ENCODE data around the gene CTCF. TPM values are rescaled to one million over a fixed set of nuclear protein-coding genes. Genes with fewer than 3 reads are reported as not detected.

CTCF gene
- total and polyA plus RNA-seq, 2 donors (not counting 3 experiments of a cell fraction or from before 2014, with no cell fraction given): 20.7 to 40.0 TPM

GRCh38 chr16:67676516-67676915 lies 114.2 kb downstream of the CTCF start:
- Histone ChIP-seq H4K20me1 (replicated peaks; ENCODE audit: control insufficient read depth, extremely low read depth, insufficient read depth, low read length) (no peaks in the 10 kb centered on the region), H3K4me2 (ENCODE audit: insufficient read depth, low read length) (no peak overlapping the region), H3K27me3 (ENCODE audit: control insufficient read depth in 2 of 2, insufficient read depth in 2 of 2, low read length in 2 of 2) (no peaks in the 10 kb centered on the region), H3K79me2 (ENCODE audit: control insufficient read depth, insufficient read depth, low read length) (no peaks in the 10 kb centered on the region), H3K9me1 (replicated peaks; ENCODE audit: control insufficient read depth, extremely low read depth, insufficient read depth, low read length) (no peaks in the 10 kb centered on the region), H3K36me3 (ENCODE audit: control insufficient read depth in 2 of 2, extremely low read depth in 1 of 2, insufficient read depth in 2 of 2, low read length in 2 of 2) (peaks cover 0 to 18% of the 10 kb centered on the region in 2 experiments), H2AFZ (ENCODE audit: low read depth, low read length) (no peak overlapping the region), H3K4me1 (ENCODE audit: control insufficient read depth, extremely low read depth, insufficient read depth, low read length) (peaks cover 26% of the 10 kb centered on the region), H3K9me3 (replicated peaks; ENCODE audit: control insufficient read depth, insufficient read depth, low read length) (no peaks in the 10 kb centered on the region), H3K27ac (ENCODE audit: insufficient read depth, low read depth, low read length) (no peak overlapping the region), H3K9ac (replicated peaks; ENCODE audit: extremely low read depth, insufficient read depth, low read length) (no peak overlapping the region), H3K4me3 (replicated peaks in 1 of 3; ENCODE audit: insufficient read depth in 1 of 3, low read depth in 1 of 3, low read length in 3 of 3) (no peak overlapping the region)
- intact Hi-C loops (cut with micrococcal nuclease) (no loop called here), dilution Hi-C loops (cut with MboI; ENCODE audit: extremely low pct_ligation_motif_present, low sequenced_read_pairs) (loop anchor here (25.0 kb wide), 1 partner anchor 236 kb away; no protein-coding TSS in a partner anchor)
- CTCF ChIA-PET: interaction anchor here (0.7 to 2.5 kb wide), 7 partner anchors 10 to 156 kb away, joined by 3 to 18 read pairs (median 5); partner anchors contain the start of genes C16orf86, ENKD1, RANBP10 and TSNAXIP1
- peak; percentile 82 for FAIRE-seq
- peak; percentile 77 for DNase-seq (ENCODE audit: low read depth, low spot score)
- no TSS peak for BruUV-seq (replicated peaks)
- POLR2A ChIA-PET: interaction anchor here (1.2 kb wide), 1 partner anchor 42 kb away, joined by 4 read pairs; no protein-coding TSS in a partner anchor
- TF ChIP-seq POLR2AphosphoS5 (IDR thresholded peaks at IDR 0.05; ENCODE audit: insufficient read depth, low read depth, low read length): peak; percentile 22
- TF ChIP-seq GATA2 (IDR thresholded peaks at IDR 0.05; ENCODE audit: insufficient read depth, insufficient read length, low read depth, low read length): no peak
- TF ChIP-seq CTCF (IDR thresholded peaks at IDR 0.05; ENCODE audit: extremely low read depth in 1 of 2, insufficient read depth in 1 of 2, low read depth in 1 of 2, low read length in 2 of 2): no peak

GRCh38 chr16:67676939-67677338 lies 114.6 kb downstream of the CTCF start:
- Histone ChIP-seq H2AFZ (ENCODE audit: low read depth, low read length) (no peak overlapping the region), H4K20me1 (replicated peaks; ENCODE audit: control insufficient read depth, extremely low read depth, insufficient read depth, low read length) (no peaks in the 10 kb centered on the region), H3K27ac (ENCODE audit: insufficient read depth, low read depth, low read length) (no peak overlapping the region), H3K4me3 (replicated peaks in 1 of 3; ENCODE audit: insufficient read depth in 1 of 3, low read depth in 1 of 3, low read length in 3 of 3) (no peak overlapping the region), H3K9ac (replicated peaks; ENCODE audit: extremely low read depth, insufficient read depth, low read length) (no peak overlapping the region), H3K27me3 (ENCODE audit: control insufficient read depth in 2 of 2, insufficient read depth in 2 of 2, low read length in 2 of 2) (no peaks in the 10 kb centered on the region), H3K9me3 (replicated peaks; ENCODE audit: control insufficient read depth, insufficient read depth, low read length) (no peaks in the 10 kb centered on the region), H3K36me3 (ENCODE audit: control insufficient read depth in 2 of 2, extremely low read depth in 1 of 2, insufficient read depth in 2 of 2, low read length in 2 of 2) (peaks cover 0 to 18% of the 10 kb centered on the region in 2 experiments), H3K4me2 (ENCODE audit: insufficient read depth, low read length) (no peak overlapping the region), H3K79me2 (ENCODE audit: control insufficient read depth, insufficient read depth, low read length) (no peaks in the 10 kb centered on the region), H3K4me1 (ENCODE audit: control insufficient read depth, extremely low read depth, insufficient read depth, low read length) (peaks cover 26% of the 10 kb centered on the region), H3K9me1 (replicated peaks; ENCODE audit: control insufficient read depth, extremely low read depth, insufficient read depth, low read length) (no peaks in the 10 kb centered on the region)
- no TSS peak for BruUV-seq (replicated peaks)
- dilution Hi-C loops (cut with MboI; ENCODE audit: extremely low pct_ligation_motif_present, low sequenced_read_pairs): loop anchor here (25.0 kb wide), 1 partner anchor 235 kb away; no protein-coding TSS in a partner anchor
- FAIRE-seq: no peak
- ChIA-PET CTCF (interaction anchor here (0.7 to 2.5 kb wide), 7 partner anchors 11 to 156 kb away, joined by 3 to 18 read pairs (median 5); partner anchors contain the start of genes C16orf86, ENKD1, RANBP10 and TSNAXIP1), POLR2A (interaction anchor here (1.2 kb wide), 1 partner anchor 41 kb away, joined by 4 read pairs; no protein-coding TSS in a partner anchor)
- TF ChIP-seq POLR2AphosphoS5 (IDR thresholded peaks at IDR 0.05; ENCODE audit: insufficient read depth, low read depth, low read length) (peak; percentile 1), POLR2A (IDR thresholded peaks at IDR 0.05; ENCODE audit: low read depth, low read length) (no peak)
- intact Hi-C loops (cut with micrococcal nuclease): no loop called here
- DNase-seq (ENCODE audit: low read depth, low spot score): no peak

Measured in endothelial cell of umbilical vein (primary cell).